ENCODE results near the gene XIAP.

The XIAP gene

GRCh38 chrX:123962006-123962467, 102.2 kb downstream of the XIAP start:
- no peak for TF ChIP-seq CTCF (IDR thresholded peaks at IDR 0.05; ENCODE audit: low read depth, low read length, missing control alignments)
- no peaks in the 10 kb centered on the region for H3K27me3 ChIP-seq (replicated peaks)
- no peak for DNase-seq
- in situ Hi-C loops (cut with HindIII; ENCODE audit: low pct_ligation_motif_present, low sequenced_read_pairs), result no loop called here
- H3K4me3 ChIP-seq (ENCODE audit: low read depth, low read length), result peak overlapping the region; percentile 73
- no peaks in the 10 kb centered on the region for H3K36me3 ChIP-seq (replicated peaks)
- peak overlapping the region; percentile 97 for H3K27ac ChIP-seq

- no peak for TF ChIP-seq CTCF (IDR thresholded peaks at IDR 0.05; ENCODE audit: low read depth, low read length, missing control alignments)
- DNase-seq, result peak; percentile 94
- Histone ChIP-seq H3K27me3 (replicated peaks) (no peaks in the 10 kb centered on the region), H3K36me3 (replicated peaks) (no peaks in the 10 kb centered on the region), H3K4me3 (ENCODE audit: low read depth, low read length) (peak overlapping the region; percentile 73), H3K27ac (peak overlapping the region; percentile 97)
- in situ Hi-C loops (cut with HindIII; ENCODE audit: low pct_ligation_motif_present, low sequenced_read_pairs), result no loop called here
These were observed 103.0 kb downstream of the XIAP start for GRCh38 chrX:123962794-123963373.

Measured in brain microvascular endothelial cell (primary cell).